ENCODE data around the gene WDR87. TPM values are rescaled to one million over a fixed set of nuclear protein-coding genes. Genes with fewer than 3 reads are reported as not detected.

WDR87 gene
- total RNA-seq, 1 donor from 2014 or later, result not detected

DNA sequence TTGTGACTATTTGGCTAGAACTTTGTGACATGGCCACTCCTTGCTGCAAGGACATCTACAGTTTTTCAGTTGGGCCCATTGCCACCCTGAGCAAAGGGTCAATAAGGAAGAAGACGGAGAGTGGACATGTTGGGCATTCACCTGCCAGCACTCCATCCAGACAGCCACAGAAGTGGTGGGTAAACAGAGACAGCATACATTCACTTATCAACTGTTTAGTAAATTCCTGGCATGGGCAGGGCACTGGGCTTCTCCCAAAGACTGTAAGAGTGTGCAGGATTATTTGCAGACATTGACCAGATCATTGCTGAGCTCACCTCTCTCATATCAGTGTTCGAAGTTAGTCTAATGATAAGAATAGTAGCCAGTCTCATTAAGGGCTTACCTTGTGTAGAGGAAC is 29.8 kb upstream of the WDR87 start:
- intact Hi-C loops (cut with DNase I), result no loop called here
- Histone ChIP-seq H3K36me3 (no peaks in the 10 kb centered on the region), H3K4me1 (peaks cover 14% of the 10 kb centered on the region), H3K9me3 (peaks cover 10% of the 10 kb centered on the region), H3K27ac (no peak overlapping the region), H3K4me3 (no peak overlapping the region), H3K27me3 (ENCODE audit: low read depth) (no peaks in the 10 kb centered on the region)
- ATAC-seq, result peak; percentile 56 to 64
- peak; percentile 57 for DNase-seq
- TF ChIP-seq, protein P1, sequence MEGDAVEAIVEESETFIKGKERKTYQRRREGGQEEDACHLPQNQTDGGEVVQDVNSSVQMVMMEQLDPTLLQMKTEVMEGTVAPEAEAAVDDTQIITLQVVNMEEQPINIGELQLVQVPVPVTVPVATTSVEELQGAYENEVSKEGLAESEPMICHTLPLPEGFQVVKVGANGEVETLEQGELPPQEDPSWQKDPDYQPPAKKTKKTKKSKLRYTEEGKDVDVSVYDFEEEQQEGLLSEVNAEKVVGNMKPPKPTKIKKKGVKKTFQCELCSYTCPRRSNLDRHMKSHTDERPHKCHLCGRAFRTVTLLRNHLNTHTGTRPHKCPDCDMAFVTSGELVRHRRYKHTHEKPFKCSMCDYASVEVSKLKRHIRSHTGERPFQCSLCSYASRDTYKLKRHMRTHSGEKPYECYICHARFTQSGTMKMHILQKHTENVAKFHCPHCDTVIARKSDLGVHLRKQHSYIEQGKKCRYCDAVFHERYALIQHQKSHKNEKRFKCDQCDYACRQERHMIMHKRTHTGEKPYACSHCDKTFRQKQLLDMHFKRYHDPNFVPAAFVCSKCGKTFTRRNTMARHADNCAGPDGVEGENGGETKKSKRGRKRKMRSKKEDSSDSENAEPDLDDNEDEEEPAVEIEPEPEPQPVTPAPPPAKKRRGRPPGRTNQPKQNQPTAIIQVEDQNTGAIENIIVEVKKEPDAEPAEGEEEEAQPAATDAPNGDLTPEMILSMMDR (IDR thresholded peaks at IDR 0.05), result no peak

DNA sequence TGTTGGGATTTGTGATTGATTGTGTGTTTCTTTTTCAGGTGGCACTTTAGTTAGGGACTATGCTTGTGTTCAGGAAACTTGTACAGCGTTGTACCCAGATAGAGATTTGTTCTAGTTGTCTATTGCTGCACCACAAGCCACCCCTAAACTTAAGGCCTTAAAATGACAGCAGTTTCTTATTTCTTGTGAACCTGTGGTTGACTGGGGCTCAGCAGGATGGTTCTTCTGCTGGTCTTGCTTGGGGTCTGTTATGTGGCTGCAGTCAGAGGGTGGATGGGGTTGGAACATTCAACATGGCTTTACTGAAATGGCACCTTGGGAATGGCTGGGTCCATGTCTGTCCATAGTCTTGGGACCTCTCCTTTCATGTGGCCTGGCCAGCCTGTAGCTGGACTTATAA is 28.9 kb upstream of the WDR87 start:
- Histone ChIP-seq H3K27ac (no peak overlapping the region), H3K4me3 (no peak overlapping the region), H3K9me3 (peaks cover 10% of the 10 kb centered on the region), H3K4me1 (peaks cover 14% of the 10 kb centered on the region), H3K27me3 (ENCODE audit: low read depth) (no peaks in the 10 kb centered on the region), H3K36me3 (no peaks in the 10 kb centered on the region)
- no peak for DNase-seq
- intact Hi-C loops (cut with DNase I), result no loop called here
- TF ChIP-seq, protein P1 (IDR thresholded peaks at IDR 0.05), result no peak
- ATAC-seq, result no peak

DNA sequence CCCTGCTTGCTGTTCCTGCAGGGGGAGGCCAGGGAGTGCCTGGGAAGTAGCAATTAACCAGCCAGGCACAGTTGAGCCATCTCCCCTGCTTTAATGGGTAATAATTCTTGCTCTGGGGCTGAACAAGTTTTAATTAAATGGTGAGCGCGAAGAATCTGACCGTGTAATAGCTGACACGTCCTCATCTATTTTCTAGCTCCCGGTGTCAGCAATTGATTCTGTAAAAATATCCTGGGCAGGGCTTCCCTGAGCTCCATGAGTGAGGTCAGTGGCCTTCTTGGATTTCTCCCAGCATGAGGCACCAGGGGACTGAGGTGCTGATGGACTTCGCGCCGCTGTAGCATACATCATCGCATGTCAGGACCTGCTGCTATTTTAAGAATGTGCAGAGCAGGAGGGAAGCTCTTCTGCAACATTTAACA is 27.6 kb upstream of the WDR87 start:
- H3K27me3 ChIP-seq (ENCODE audit: low read depth), result no peaks in the 10 kb centered on the region
- DNase-seq (no peak), ATAC-seq (no peak)
- H3K27ac ChIP-seq, result peak overlapping the region; percentile 81
- H3K9me3 ChIP-seq, result peaks cover 10% of the 10 kb centered on the region
- no peaks in the 10 kb centered on the region for H3K36me3 ChIP-seq
- TF ChIP-seq, protein P1 (IDR thresholded peaks at IDR 0.05), result no peak
- peaks cover 14% of the 10 kb centered on the region for H3K4me1 ChIP-seq
- intact Hi-C loops (cut with DNase I), result no loop called here
- peak overlapping the region; percentile 49 for H3K4me3 ChIP-seq

DNA sequence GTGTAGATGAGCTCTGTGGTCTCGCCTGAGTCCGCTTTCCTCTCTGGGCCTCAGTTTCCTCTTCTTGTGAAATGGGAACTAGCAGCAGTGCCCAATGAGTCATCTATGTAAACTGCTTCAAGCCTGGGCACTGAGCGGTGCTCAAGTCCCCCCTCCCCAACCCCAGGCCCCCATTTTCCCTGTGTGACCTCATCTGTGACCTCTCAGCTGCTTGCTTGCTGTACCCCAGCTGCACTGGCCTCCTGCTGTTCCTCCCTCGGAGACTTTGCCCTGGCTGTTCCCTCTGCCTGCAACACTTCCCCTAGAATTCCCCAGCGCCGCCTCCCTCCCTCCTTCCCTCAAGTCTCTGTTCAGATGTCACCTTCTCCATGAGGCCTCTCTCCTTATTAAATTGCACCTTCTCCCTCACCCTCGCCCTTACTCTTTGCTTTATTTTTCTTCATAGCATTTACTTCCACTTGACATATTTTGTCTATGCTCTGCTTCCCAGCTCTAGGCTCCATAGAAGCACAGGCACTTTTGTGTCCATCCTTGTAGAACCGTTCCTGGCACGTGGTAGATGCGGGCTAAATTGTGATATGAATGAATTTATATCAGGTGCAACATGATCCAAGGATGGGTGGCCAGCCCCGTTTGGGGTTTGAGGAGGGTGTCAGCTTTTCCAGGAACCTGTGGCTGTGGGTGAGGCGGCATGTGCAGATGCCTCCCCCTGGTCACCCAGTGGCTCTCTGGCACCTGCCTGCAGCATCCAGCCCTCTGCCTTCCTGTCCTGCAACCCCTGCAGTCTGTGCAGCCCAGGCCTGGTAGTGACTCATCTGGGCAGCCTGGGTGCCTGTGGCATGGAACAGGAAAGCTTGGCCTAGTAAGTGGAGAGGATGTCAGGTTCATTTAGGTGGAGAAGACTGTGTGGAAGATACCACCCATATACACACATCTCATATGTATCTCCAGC is 26.9 kb upstream of the WDR87 start:
- DNase-seq (no peak), ATAC-seq (peak; percentile 12 to 36)
- Histone ChIP-seq H3K27me3 (ENCODE audit: low read depth) (no peaks in the 10 kb centered on the region), H3K4me3 (peak overlapping the region; percentile 49), H3K9me3 (peaks cover 10% of the 10 kb centered on the region), H3K36me3 (no peaks in the 10 kb centered on the region), H3K4me1 (peaks cover 14% of the 10 kb centered on the region), H3K27ac (peak overlapping the region; percentile 81)
- intact Hi-C loops (cut with DNase I), result no loop called here
- TF ChIP-seq, protein P1 (IDR thresholded peaks at IDR 0.05), result no peak

DNA sequence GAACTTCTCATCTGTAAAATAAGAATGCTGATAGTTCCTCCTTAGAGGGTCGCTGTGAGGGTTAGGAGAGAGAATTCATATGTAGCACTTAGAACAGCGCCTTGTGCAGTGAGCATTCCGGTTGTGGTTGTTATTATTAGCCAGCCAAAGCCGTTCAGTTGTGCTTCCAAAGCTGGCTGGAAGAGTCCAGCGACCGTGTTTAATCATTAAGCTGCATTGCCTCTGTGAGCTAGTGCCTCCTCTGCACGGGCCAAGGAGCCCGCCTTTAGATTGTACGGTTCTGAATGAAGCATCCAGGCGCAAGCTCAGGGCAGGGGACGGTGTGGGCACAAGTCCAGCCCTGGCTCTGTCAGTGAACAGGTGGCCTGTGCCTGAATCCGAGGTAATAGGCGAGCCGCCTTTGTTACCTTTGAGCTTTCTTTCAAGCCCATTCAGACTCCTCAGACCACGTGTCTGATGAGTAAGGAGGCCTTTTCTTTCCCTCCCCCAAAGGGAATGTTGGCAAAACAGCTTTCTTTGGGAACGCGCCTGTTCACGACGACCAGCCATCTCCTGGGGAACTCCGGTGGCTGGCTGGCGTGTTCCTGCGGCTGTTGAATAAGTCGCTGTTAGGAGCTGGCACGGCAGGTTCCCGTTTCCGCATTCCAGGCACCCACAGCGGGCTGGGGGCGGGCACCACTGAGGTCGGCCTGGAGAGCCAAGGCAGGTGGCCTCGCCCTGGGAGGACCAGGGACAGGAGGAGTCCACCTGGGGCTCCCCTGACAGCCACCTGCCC is 25.7 kb upstream of the WDR87 start:
- ATAC-seq, result peak; percentile 93 to 94
- peak overlapping the region; percentile 49 for H3K4me3 ChIP-seq

More for the DNA sequence above, 25.7 kb upstream of the WDR87 start:
- H3K36me3 ChIP-seq, result no peaks in the 10 kb centered on the region
- TF ChIP-seq, protein P1 (IDR thresholded peaks at IDR 0.05), result no peak
- peak; percentile 94 for DNase-seq
- intact Hi-C loops (cut with DNase I), result no loop called here
- peak overlapping the region; percentile 81 for H3K27ac ChIP-seq
- peaks cover 14% of the 10 kb centered on the region for H3K4me1 ChIP-seq
- peaks cover 10% of the 10 kb centered on the region for H3K9me3 ChIP-seq
- no peaks in the 10 kb centered on the region for H3K27me3 ChIP-seq (ENCODE audit: low read depth)

Measured in lower lobe of right lung (tissue), 2 donors.